ENCODE data around the gene CLTRN.

DNA sequence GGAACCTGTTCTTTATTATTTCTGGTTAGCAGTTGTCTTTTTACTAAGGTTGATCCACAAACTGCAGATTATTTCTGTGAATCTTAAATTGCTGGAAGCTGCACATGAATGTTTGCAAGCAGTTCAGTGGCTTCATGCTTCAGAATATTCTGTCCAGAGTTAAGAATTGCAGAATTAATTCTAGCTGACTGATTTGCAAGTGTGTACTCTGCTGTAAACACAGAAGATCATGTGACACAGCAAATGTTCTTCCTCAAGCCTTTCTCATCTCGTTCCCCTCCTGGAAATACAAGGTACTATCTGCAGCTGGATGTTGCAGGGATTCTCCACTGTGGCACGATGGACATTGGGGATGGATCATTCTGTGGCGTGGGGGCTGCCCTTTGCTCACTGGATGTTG lies 16.8 kb upstream of the CLTRN start:
- TF ChIP-seq CTCF (IDR thresholded peaks at IDR 0.05; ENCODE audit: extremely low read depth in 1 of 2, insufficient read depth in 1 of 2, low read depth in 1 of 2, low read length in 2 of 2) (no peak), POLR2A (IDR thresholded peaks at IDR 0.05; ENCODE audit: low read depth, low read length) (no peak)
- TF ChIP-seq, protein P1, sequence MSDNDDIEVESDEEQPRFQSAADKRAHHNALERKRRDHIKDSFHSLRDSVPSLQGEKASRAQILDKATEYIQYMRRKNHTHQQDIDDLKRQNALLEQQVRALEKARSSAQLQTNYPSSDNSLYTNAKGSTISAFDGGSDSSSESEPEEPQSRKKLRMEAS (IDR thresholded peaks at IDR 0.05; ENCODE audit: insufficient read depth, insufficient read length), result no peak
